Upper lobe of left lung (tissue), 4 donors: ENCODE measurements around the gene ARHGEF37.

Source experiments
- CTCF ChIP-seq, 6 experiments: fragments of 450-650 bp in 4 of 6; fragments of 200-600 bp in 2 of 6; sonication (generic) in 2 of 6; IDR thresholded peaks; one replicate each; pipeline ENCODE4 v1.5.1; 2016 to 2019; ENCODE audit warnings: antibody characterized with exemption in 6 of 6
- EP300 ChIP-seq, 4 donors: sonication (generic); formaldehyde crosslinking; IDR thresholded peaks; one replicate each; pipeline ENCODE4 v1.5.1; 2017; ENCODE audit warnings: antibody characterized with exemption in 4 of 4, control low read depth in 2 of 4
- POLR2A ChIP-seq, 4 donors: fragments of 450-650 bp; IDR thresholded peaks; one replicate each; pipeline ENCODE4 v1.5.1; 2016 to 2017; ENCODE audit warnings: antibody characterized with exemption in 4 of 4, mild to moderate bottlenecking in 2 of 4
- POLR2AphosphoS5 ChIP-seq, 2 donors: sonication (generic); formaldehyde crosslinking; IDR thresholded peaks; one replicate each; pipeline ENCODE4 v1.5.1; 2017; ENCODE audit warnings: antibody characterized with exemption in 2 of 2

GRCh38 chr5:149594206-149594895, 13.1 kb downstream of the ARHGEF37 start:
- no peak for TF ChIP-seq CTCF (IDR thresholded peaks at IDR 0.05)
- no peak for TF ChIP-seq POLR2A (IDR thresholded peaks at IDR 0.05)
- TF ChIP-seq POLR2AphosphoS5 (IDR thresholded peaks at IDR 0.05) = no peak
- TF ChIP-seq EP300 (IDR thresholded peaks at IDR 0.05) = no peak
